A673 (cell line): ENCODE data around the gene CDH18. TPM values are rescaled to one million over a fixed set of nuclear protein-coding genes. Genes with fewer than 3 reads are reported as not detected.

Source experiments
- BruUV-seq: library from RNA; stranded (reverse); fragments of 400-500 nt; replicated peaks from 2 replicates; lab custom pipeline; 2021; lab: Mats Ljungman, UMichigan
- CTCF ChIA-PET: fragments of 300-600 bp; sonication (Branson Sonifier 250); formaldehyde crosslinking; loops from one replicate; lab custom pipeline; 2022; ENCODE audit warnings: antibody characterized with exemption; lab: Charles Lee
- POLR2A ChIA-PET: fragments of 300-600 bp; sonication (Branson Sonifier 250); formaldehyde crosslinking; loops from one replicate; lab custom pipeline; 2022; ENCODE audit warnings: antibody characterized with exemption; ENCODE audit not compliant: low non-redundant PET; lab: Charles Lee
- DNase-seq: peaks from one replicate; pipeline ENCODE4 v3.0.0-alpha.2; 2015; ENCODE audit warnings: low spot score
- H3K27ac ChIP-seq: fragments of 200-600 bp; sonication (generic); 2 replicates; pipeline ENCODE4 v1.5.1; 2016; ENCODE audit warnings: mixed run types, low read depth, mild to moderate bottlenecking, mixed read lengths, antibody characterized with exemption, low read length; ENCODE audit not compliant: poor library complexity, severe bottlenecking
- H3K27me3 ChIP-seq: fragments of 200-600 bp; sonication (generic); replicated peaks from 2 replicates; pipeline ENCODE4 v1.6.1; 2017; ENCODE audit warnings: mixed run types, low read depth, mild to moderate bottlenecking, mixed read lengths, antibody characterized with exemption, low read length; ENCODE audit not compliant: insufficient read depth, poor library complexity
- H3K36me3 ChIP-seq: fragments of 200-600 bp; sonication (generic); 2 replicates; pipeline ENCODE4 v1.6.1; 2016; ENCODE audit warnings: mixed run types, mild to moderate bottlenecking, mixed read lengths, antibody characterized with exemption, low read length; ENCODE audit not compliant: insufficient read depth, poor library complexity, severe bottlenecking
- H3K4me1 ChIP-seq: fragments of 200-600 bp; sonication (generic); 2 replicates; pipeline ENCODE4 v1.6.1; 2017; ENCODE audit warnings: mixed run types, mild to moderate bottlenecking, mixed read lengths, antibody characterized with exemption, low read length; ENCODE audit not compliant: insufficient read depth, poor library complexity, severe bottlenecking
- H3K4me3 ChIP-seq: fragments of 200-600 bp; sonication (generic); 2 replicates; pipeline ENCODE4 v1.5.1; 2016; ENCODE audit warnings: low read depth, mixed run types, mild to moderate bottlenecking, mixed read lengths, low read length; ENCODE audit not compliant: poor library complexity, severe bottlenecking
- H3K9me3 ChIP-seq: fragments of 200-600 bp; sonication (generic); 2 replicates; pipeline ENCODE4 v1.6.1; 2016; ENCODE audit warnings: mixed run types, low read depth, mild to moderate bottlenecking, mixed read lengths, antibody characterized with exemption, low read length; ENCODE audit not compliant: poor library complexity, severe bottlenecking
- EZH2 ChIP-seq: fragments of 200-600 bp; sonication (generic); IDR thresholded peaks from 2 replicates; pipeline ENCODE4 v1.6.1; 2017; ENCODE audit warnings: borderline replicate concordance, low read depth, mild to moderate bottlenecking, mixed read lengths, antibody characterized with exemption, low read length; ENCODE audit not compliant: poor library complexity, severe bottlenecking
- intact Hi-C: fragments of 100-400 bp; cut with micrococcal nuclease; formaldehyde crosslinking; loops from one replicate; pipeline ENCODE4 v1.10.0; 2022; ENCODE audit not compliant: unreplicated experiment
- total RNA-seq: library from RNA; stranded (reverse); gene quantifications from 2 replicates; pipeline ENCODE4 v1.2.3, GENCODE V29; 2021
- TF ChIP-seq, protein P1 (sequence below): fragments of 300-800, 200-600 bp; sonication (generic); conservative IDR thresholded peaks from 2 replicates; pipeline ENCODE4 v1.5.1; 2017; ENCODE audit warnings: low read depth, mild to moderate bottlenecking, antibody characterized with exemption, low read length, moderate library complexity, mixed read lengths

The CDH18 gene
- total RNA-seq, 1 experiment from 2014 or later, result not detected

DNA sequence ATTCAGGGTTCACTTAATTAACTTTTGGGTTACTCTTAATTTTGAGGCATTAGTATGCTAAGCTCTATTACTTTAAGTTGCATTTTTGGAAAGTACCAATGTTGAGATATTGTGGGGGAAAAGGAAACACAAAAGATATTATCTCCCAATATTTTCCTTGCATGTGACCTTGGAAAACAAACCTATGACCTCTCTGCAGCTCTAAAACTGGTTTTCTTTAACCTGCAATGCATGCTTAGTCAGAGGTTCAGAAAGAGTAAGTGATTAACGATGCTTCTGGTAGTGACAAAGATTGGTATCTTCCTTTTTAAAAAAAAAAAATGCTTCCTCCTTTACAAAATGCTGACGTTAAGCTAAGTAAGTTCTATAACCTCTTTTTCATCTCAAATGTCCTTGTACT lies 44.9 kb upstream of the CDH18 start:
- no peak for DNase-seq
- Histone ChIP-seq H3K4me1 (no peaks in the 10 kb centered on the region), H3K36me3 (no peaks in the 10 kb centered on the region), H3K9me3 (no peaks in the 10 kb centered on the region), H3K27me3 (no peaks in the 10 kb centered on the region), H3K27ac (no peak overlapping the region), H3K4me3 (no peak overlapping the region)
- intact Hi-C loops, result no loop called here
- CTCF ChIA-PET, result no interaction called here
- TF ChIP-seq, protein P1, sequence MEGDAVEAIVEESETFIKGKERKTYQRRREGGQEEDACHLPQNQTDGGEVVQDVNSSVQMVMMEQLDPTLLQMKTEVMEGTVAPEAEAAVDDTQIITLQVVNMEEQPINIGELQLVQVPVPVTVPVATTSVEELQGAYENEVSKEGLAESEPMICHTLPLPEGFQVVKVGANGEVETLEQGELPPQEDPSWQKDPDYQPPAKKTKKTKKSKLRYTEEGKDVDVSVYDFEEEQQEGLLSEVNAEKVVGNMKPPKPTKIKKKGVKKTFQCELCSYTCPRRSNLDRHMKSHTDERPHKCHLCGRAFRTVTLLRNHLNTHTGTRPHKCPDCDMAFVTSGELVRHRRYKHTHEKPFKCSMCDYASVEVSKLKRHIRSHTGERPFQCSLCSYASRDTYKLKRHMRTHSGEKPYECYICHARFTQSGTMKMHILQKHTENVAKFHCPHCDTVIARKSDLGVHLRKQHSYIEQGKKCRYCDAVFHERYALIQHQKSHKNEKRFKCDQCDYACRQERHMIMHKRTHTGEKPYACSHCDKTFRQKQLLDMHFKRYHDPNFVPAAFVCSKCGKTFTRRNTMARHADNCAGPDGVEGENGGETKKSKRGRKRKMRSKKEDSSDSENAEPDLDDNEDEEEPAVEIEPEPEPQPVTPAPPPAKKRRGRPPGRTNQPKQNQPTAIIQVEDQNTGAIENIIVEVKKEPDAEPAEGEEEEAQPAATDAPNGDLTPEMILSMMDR, result no peak
- TF ChIP-seq EZH2, result no peak
- no TSS peak for BruUV-seq
- POLR2A ChIA-PET, result no interaction called here

DNA sequence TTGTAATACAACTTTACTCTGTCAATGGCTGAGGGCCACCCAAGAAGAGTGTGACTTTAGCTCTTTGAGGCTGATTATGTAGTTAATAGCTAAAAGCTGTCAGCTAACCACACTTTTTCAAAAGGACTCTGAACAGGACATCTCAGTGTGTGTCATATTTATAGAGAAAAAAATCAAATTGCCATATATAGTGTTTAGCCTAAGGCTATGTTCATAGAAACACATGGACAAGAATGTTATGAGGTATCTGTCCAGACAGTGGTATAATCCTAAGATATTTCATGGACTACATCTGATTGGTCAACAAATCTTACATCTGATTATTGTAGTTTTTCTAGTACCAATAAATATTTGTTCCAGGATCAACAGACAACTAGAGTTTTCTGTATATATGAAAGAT lies 42.1 kb upstream of the CDH18 start:
- TF ChIP-seq EZH2, result no peak
- TF ChIP-seq, protein P1, result no peak
- POLR2A ChIA-PET, result no interaction called here
- Histone ChIP-seq H3K27ac (no peak overlapping the region), H3K4me3 (no peak overlapping the region), H3K4me1 (no peaks in the 10 kb centered on the region), H3K27me3 (no peaks in the 10 kb centered on the region), H3K36me3 (no peaks in the 10 kb centered on the region), H3K9me3 (no peaks in the 10 kb centered on the region)
- BruUV-seq, result no TSS peak
- CTCF ChIA-PET, result no interaction called here
- no peak for DNase-seq
- intact Hi-C loops, result no loop called here

DNA sequence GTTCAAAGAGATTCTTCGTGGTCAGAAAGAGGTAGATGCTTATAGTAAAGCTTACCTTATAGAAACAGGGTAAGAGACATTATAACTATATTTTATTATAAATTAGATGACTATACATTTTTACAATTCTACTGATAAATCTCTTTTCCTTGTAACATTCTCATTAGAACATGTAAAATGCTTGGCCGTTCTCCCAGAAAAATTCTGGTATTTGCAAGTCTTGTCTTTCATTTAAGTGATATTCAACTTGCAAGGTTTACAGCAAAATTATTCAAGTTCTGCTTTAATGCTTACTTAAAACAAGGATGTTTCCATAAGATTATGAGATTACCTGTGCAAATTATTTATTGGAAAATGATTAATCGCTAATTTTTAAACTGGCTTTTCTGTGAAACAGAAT lies 41.3 kb upstream of the CDH18 start:
- BruUV-seq, result no TSS peak
- Histone ChIP-seq H3K9me3 (no peaks in the 10 kb centered on the region), H3K4me1 (no peaks in the 10 kb centered on the region), H3K36me3 (no peaks in the 10 kb centered on the region), H3K27me3 (no peaks in the 10 kb centered on the region), H3K27ac (no peak overlapping the region), H3K4me3 (no peak overlapping the region)
- intact Hi-C loops, result no loop called here
- ChIA-PET POLR2A (no interaction called here), CTCF (no interaction called here)
- no peak for DNase-seq
- TF ChIP-seq, protein P1, result no peak
- TF ChIP-seq EZH2, result no peak
